ENCODE results near the gene CHMP2B.
"Not testable (repeated sequence)": the region's sequence is repeated elsewhere in the genome, so short reads cannot be mapped to it uniquely, and the experiment has no call there.

Gene CHMP2B

GRCh38 chr3:87246662-87247429 is 19.7 kb downstream of the CHMP2B start:
- no peak overlapping the region for H3K4me3 ChIP-seq (ENCODE audit: control insufficient read depth, low read depth, low read length)
- DNase-seq (ENCODE audit: low read depth) = no peak
- TF ChIP-seq, protein P1, sequence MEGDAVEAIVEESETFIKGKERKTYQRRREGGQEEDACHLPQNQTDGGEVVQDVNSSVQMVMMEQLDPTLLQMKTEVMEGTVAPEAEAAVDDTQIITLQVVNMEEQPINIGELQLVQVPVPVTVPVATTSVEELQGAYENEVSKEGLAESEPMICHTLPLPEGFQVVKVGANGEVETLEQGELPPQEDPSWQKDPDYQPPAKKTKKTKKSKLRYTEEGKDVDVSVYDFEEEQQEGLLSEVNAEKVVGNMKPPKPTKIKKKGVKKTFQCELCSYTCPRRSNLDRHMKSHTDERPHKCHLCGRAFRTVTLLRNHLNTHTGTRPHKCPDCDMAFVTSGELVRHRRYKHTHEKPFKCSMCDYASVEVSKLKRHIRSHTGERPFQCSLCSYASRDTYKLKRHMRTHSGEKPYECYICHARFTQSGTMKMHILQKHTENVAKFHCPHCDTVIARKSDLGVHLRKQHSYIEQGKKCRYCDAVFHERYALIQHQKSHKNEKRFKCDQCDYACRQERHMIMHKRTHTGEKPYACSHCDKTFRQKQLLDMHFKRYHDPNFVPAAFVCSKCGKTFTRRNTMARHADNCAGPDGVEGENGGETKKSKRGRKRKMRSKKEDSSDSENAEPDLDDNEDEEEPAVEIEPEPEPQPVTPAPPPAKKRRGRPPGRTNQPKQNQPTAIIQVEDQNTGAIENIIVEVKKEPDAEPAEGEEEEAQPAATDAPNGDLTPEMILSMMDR (IDR thresholded peaks at IDR 0.05; ENCODE audit: control insufficient read depth, insufficient read depth, low read depth, low read length, missing control alignments) = no peak

DNA sequence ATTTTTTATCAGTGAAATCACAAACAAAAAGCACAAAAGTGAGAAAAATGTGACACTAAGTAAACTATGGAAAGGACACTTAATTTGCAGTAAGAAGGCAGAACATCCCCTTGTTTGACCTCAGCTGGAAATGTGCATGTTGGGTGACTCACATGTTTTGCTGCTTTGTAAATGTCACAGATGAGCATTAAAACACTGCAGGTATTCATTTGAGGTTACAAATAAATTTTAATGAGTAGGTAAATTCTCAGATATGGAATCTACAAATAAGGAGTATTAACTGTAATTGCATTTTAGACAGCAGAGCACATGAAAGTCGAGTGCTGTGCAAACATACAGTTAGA is 20.3 kb downstream of the CHMP2B start:
- TF ChIP-seq, protein P1 (IDR thresholded peaks at IDR 0.05; ENCODE audit: control insufficient read depth, insufficient read depth, low read depth, low read length, missing control alignments) = no peak
- no peak for DNase-seq (ENCODE audit: low read depth)

DNA sequence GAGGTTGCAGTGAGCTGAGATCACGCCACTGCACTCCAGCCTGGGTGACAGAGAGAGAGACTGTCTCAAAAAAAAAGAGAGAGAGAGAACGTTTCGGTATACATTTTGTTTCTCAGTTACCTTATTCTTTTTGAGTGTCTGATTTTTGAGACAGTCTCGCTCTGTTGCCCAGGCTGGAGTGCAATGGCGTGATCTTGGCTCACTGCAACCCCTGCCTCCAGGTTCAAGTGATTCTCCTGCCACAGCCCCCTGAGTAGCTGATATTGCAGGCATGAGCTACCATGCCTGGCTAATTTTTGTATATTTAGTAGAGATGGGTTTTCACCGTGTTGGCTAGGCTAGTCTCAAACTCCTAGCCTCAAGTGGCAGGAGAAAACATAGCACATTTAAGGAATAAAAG is 21.1 kb downstream of the CHMP2B start:
- not testable (repeated sequence) for DNase-seq (ENCODE audit: low read depth); H3K4me3 ChIP-seq (ENCODE audit: control insufficient read depth, low read depth, low read length)

More for the DNA sequence above, 20.3 kb downstream of the CHMP2B start:
- no peak overlapping the region for H3K4me3 ChIP-seq (ENCODE audit: control insufficient read depth, low read depth, low read length)

DNA sequence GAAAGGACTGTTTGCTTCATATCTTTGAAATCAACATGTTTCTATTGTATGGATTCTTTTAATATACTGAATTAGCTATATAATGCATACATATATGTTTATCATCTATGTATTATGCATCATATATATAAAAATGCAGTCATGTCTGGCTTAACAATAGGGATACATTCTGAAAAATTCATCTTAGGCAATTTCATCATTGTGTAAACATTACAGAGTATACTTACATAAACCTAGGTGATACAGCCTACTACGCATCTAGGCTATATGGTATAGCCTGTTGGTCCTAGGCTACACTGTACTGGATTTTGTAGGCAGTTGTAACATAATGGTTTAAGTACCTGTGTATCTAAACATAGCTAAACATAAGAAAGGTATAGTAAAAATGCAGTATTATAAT is 21.7 kb downstream of the CHMP2B start:
- DNase-seq (ENCODE audit: low read depth) = no peak
- no peak overlapping the region for H3K4me3 ChIP-seq (ENCODE audit: control insufficient read depth, low read depth, low read length)
- TF ChIP-seq, protein P1 (IDR thresholded peaks at IDR 0.05; ENCODE audit: control insufficient read depth, insufficient read depth, low read depth, low read length, missing control alignments) = no peak

DNA sequence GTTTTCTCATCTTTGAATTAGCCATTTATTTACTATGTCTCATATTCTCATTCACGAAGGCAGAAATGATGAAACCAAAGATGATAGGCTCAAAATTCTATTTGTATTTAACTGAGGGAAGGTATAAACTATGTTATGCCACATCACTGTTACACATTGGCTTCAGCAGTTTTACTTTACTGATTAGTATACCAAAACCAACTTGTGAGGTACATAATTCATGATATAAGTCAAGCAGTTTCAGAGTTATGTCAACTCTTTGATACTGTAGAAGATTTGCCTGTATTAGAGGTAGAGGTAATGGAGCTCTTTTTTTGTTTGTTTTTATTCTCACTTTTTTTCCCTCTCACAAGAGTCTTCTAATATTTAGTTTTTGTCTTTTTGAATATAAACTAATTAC is 22.9 kb downstream of the CHMP2B start:
- TF ChIP-seq, protein P1 (IDR thresholded peaks at IDR 0.05; ENCODE audit: control insufficient read depth, insufficient read depth, low read depth, low read length, missing control alignments) = no peak
- no peak overlapping the region for H3K4me3 ChIP-seq (ENCODE audit: control insufficient read depth, low read depth, low read length)
- no peak for DNase-seq (ENCODE audit: low read depth)

DNA sequence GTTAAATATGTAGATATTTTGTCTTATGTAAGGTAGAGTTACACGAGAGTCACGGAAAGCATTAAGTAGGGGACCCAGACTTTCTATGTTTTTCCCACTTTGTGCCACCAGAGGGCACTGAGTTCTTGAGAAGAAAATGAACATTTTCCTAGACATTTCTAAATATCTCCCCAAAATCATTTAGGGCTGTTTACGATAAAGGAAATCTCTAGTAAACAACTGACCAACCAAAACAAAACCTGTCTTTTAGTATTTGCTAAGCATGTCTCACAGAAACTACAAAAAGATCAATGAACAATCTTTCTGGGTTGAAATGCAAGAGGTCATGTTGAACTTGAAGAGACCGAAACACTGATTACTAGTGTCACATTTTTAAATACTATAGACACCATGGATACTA is 33.2 kb downstream of the CHMP2B start:
- TF ChIP-seq, protein P1 (IDR thresholded peaks at IDR 0.05; ENCODE audit: control insufficient read depth, insufficient read depth, low read depth, low read length, missing control alignments) = peak; percentile 64
- H3K4me3 ChIP-seq (ENCODE audit: control insufficient read depth, low read depth, low read length) = no peak overlapping the region
- peak; percentile 18 for DNase-seq (ENCODE audit: low read depth)

GRCh38 chr3:87261925-87262324 is 34.8 kb downstream of the CHMP2B start:
- TF ChIP-seq, protein P1 (IDR thresholded peaks at IDR 0.05; ENCODE audit: control insufficient read depth, insufficient read depth, low read depth, low read length, missing control alignments) = no peak
- no peak overlapping the region for H3K4me3 ChIP-seq (ENCODE audit: control insufficient read depth, low read depth, low read length)
- DNase-seq (ENCODE audit: low read depth) = no peak

Measured in AG09309 (cell line).